GM23248 (cell line): ENCODE results near the gene FGF22.

Source experiments
- EZH2 ChIP-seq: fragments of 200-600 bp; sonication (generic); IDR thresholded peaks from 2 replicates; pipeline ENCODE4 v1.6.1; 2018; ENCODE audit warnings: antibody characterized with exemption, mild to moderate bottlenecking; ENCODE audit not compliant: insufficient read depth, poor library complexity, severe bottlenecking
- EZH2phosphoT487 ChIP-seq: fragments of 200-600 bp; sonication (generic); IDR thresholded peaks from 2 replicates; pipeline ENCODE4 v1.6.1; 2018; ENCODE audit warnings: antibody characterized with exemption, moderate library complexity, mild to moderate bottlenecking, low read depth; ENCODE audit not compliant: insufficient read depth

DNA sequence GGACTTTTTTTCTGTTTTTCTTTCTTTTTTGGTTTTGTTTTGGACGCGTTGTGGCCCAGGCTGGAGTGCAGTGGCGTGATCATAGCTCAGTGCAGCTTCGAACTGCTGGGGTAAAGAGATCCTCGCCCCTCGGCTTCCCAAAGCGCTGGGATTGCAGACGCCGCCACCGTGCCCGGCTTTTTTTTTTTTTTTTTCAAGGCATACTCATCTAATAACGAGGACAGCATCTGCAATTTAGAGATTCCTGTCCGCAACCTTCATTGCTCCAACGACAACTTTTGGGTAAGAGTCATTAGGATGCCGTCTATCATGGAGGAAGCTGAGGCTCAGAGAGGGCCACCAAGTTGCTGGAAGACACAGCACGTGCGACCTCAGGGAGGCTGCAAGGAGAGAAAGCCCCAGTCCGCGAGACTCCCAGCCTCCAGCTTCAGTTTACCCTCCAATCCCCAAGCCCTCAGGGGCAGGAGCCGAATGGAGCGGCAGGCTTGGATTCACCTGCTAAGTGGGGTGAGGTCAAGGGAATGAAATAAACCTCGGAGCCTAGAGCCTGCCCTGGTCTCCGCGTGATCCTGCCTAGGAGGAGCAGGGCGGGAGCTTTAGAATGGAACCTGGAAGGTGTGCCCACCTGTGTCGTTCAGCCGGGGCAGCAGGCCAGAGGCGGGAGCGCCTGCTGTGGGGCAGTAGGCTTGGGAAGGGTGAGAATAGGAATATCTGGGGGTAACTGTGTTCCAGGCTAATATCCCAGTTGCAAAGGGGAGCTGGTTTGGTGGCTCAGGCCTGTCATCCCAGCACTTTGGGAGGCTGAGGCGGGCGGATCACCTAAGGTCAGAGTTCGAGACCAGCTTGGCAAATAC lies 5.7 kb upstream of the FGF22 start:
- no peak for TF ChIP-seq EZH2
- TF ChIP-seq EZH2phosphoT487 = no peak
